ENCODE data around the gene NCOA4.
A peak's percentile ranks its signal among the peaks of the same experiment; 100 is the strongest.

Gene NCOA4

DNA sequence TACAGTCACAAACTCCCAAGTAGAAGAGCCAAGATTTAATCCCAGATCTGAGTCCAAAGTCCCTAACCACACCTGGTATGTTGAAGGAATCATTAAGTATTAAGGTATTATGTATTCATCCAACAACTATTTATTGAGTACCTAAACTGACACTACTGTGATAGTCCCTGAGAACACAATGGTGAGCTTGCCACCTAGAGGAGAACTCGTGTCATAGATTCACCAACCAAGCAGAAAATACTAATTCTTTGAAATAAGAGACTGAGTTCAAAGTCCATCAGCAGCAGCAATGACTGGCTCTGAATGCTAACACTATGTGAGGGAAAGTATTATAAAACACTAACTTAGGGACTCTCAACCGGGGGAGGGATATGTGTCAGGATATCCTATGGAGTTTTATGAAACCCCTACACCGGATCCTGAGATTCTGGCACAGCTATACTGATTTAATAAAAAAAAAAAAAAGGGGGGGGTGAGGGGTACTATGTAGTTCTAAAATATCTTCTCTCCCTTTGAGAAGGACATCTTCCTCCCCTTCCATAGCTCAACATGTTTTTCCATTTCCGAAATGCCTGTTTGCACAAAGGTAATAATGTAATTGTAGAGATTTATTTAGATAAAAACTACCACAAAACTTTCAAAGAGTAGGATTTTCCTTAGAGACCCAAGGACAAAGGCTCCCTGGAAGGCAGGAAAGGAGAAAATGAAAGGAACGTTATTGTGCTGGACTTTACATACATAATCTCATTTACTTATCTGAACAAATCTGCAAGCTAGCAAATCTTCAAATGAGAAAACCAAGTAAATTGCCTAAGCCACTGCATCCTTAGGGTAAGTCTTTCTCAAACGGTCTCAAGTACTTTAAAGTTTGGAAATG, 1.6 kb downstream of the NCOA4 start:
- in situ Hi-C loops (cut with HindIII; ENCODE audit: low sequenced_read_pairs) = no loop called here
- peak; percentile 79 for DNase-seq (ENCODE audit: low read depth, low spot score)
- TF ChIP-seq, protein P1, sequence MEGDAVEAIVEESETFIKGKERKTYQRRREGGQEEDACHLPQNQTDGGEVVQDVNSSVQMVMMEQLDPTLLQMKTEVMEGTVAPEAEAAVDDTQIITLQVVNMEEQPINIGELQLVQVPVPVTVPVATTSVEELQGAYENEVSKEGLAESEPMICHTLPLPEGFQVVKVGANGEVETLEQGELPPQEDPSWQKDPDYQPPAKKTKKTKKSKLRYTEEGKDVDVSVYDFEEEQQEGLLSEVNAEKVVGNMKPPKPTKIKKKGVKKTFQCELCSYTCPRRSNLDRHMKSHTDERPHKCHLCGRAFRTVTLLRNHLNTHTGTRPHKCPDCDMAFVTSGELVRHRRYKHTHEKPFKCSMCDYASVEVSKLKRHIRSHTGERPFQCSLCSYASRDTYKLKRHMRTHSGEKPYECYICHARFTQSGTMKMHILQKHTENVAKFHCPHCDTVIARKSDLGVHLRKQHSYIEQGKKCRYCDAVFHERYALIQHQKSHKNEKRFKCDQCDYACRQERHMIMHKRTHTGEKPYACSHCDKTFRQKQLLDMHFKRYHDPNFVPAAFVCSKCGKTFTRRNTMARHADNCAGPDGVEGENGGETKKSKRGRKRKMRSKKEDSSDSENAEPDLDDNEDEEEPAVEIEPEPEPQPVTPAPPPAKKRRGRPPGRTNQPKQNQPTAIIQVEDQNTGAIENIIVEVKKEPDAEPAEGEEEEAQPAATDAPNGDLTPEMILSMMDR (IDR thresholded peaks at IDR 0.05; ENCODE audit: low read depth, low read length) = peak; percentile 68
- peak overlapping the region; percentile 81 for H3K4me3 ChIP-seq (ENCODE audit: low read depth, low read length)

DNA sequence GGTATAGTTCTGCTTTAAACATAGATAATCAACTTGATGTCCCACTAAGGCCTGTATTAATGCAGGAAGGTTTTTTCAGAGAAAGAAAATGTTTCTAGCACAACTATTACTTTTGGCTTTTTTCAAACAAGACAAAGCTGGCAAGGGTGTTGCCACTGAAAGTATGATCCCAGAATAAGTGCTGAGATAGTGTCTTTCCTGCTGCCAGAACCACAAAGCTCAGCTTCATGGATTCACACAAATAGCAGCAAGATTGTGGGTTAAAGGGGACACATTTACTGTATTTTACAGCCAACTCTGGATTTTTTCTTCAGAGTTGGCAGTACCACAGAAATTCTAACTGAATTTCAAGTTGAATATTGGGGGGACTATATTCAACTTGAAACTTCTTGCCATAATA, 4.3 kb downstream of the NCOA4 start:
- DNase-seq (ENCODE audit: low read depth, low spot score) = no peak
- in situ Hi-C loops (cut with HindIII; ENCODE audit: low sequenced_read_pairs) = no loop called here
- H3K4me3 ChIP-seq (ENCODE audit: low read depth, low read length) = no peak overlapping the region
- TF ChIP-seq, protein P1 (IDR thresholded peaks at IDR 0.05; ENCODE audit: low read depth, low read length) = no peak

DNA sequence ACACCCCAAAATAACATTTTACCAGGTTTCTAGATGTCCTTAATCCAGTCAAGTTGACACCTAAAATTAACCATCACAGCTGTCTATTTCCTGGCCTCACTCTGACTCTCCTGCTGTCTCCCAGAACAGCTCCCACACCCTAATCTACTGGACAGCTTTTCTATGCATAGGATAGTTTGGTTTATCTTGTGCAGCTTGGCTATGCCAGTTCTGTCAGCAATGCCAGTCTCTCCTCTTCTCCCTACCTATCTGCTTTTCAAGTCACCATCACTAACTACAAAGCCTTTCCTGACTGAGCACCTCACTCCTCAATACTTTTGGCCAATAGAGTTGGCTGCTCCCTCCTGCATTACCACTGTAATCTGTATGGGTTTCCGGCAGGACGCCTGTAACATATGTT, 5.0 kb downstream of the NCOA4 start:
- in situ Hi-C loops (cut with HindIII; ENCODE audit: low sequenced_read_pairs) = no loop called here
- no peak for DNase-seq (ENCODE audit: low read depth, low spot score)
- TF ChIP-seq, protein P1 (IDR thresholded peaks at IDR 0.05; ENCODE audit: low read depth, low read length) = no peak
- no peak overlapping the region for H3K4me3 ChIP-seq (ENCODE audit: low read depth, low read length)

DNA sequence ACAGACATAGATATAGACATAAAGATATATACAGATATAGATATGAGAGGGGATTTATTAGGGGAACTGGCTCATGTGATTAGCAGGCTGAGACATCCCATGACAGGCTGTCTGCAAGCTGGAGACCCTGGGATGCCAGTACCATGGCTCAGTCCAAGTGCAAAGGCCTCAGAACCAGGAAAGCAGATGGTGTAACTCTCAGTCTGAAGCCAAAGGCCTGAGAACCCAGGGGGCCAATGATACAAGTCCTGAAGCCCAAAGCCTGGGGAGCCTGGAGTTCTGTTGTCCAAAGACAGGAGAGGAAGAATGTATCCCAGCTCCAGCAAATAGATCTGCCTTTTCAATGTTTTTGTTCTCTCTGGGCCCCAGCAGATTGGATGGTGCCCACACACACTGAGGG, 5.5 kb downstream of the NCOA4 start:
- in situ Hi-C loops (cut with HindIII; ENCODE audit: low sequenced_read_pairs) = no loop called here
- TF ChIP-seq, protein P1 (IDR thresholded peaks at IDR 0.05; ENCODE audit: low read depth, low read length) = no peak
- no peak overlapping the region for H3K4me3 ChIP-seq (ENCODE audit: low read depth, low read length)
- no peak for DNase-seq (ENCODE audit: low read depth, low spot score)

DNA sequence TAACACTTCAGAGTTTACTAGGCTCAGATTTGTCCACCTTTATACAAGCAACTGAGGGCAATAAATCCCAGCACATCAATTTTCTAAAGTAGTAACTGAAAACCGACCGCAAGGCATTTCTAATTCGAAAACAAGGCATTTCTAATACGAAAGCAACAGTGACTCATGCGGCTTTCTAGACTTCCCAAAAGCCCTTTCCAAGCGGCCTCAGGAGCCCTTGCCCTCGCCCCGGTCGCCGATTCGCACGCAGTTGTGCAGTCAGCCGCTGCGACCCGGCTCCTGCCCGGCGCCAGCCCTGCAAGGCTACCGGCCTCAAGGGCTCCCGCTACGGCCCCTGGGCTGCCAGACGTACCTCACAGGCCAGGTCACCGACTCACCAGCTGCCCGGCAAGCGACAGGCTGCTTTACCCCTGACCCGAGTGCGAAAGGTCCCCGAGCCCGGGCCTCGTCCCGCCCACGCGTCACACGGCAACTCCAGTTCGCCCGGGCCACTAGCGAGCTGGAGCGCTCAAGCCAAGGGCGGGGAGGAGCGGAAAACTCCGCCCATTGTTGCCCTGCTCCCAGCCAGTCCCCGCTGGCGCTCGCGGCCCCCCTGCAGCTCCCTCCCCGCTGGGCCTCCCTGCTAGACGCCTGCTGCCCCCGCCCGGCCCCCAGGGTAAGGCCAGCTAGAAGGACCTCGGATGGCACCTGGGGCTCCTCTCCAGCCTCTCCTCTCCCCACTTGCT, 7.3 kb downstream of the NCOA4 start:
- TF ChIP-seq, protein P1 (IDR thresholded peaks at IDR 0.05; ENCODE audit: low read depth, low read length) = peak; percentile 26
- in situ Hi-C loops (cut with HindIII; ENCODE audit: low sequenced_read_pairs) = no loop called here
- peak overlapping the region; percentile 62 for H3K4me3 ChIP-seq (ENCODE audit: low read depth, low read length)
- peak; percentile 91 for DNase-seq (ENCODE audit: low read depth, low spot score)

DNA sequence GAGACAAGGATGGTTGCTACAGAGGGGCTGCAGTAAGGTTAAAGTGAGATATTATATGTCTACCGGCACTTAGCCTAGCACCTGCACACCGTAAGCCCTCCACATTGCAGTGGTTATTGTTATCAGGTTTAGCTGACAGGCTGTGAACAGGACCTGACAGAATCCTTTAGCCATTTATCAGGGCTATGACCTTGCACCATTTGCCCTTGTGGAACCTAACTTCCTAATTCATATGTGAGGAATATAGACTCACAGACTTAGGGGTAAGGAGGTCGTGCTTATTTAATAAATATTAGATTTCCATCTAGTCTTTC, 10.1 kb downstream of the NCOA4 start:
- DNase-seq (ENCODE audit: low read depth, low spot score) = no peak
- TF ChIP-seq, protein P1 (IDR thresholded peaks at IDR 0.05; ENCODE audit: low read depth, low read length) = no peak
- H3K4me3 ChIP-seq (ENCODE audit: low read depth, low read length) = no peak overlapping the region
- in situ Hi-C loops (cut with HindIII; ENCODE audit: low sequenced_read_pairs) = no loop called here
